Measurements from ENCODE around the gene PCK1.

PCK1 gene

GRCh38 chr20:57589728-57590484 is 29.0 kb downstream of the PCK1 start:
- DNase-seq = no peak

GRCh38 chr20:57590485-57591288 is 29.8 kb downstream of the PCK1 start:
- no peak for DNase-seq

- DNase-seq = no peak
Measured at GRCh38 chr20:57591289-57592229, 30.6 kb downstream of the PCK1 start.

- no peak for DNase-seq
Measured at GRCh38 chr20:57592263-57593092, 31.6 kb downstream of the PCK1 start.

DNA sequence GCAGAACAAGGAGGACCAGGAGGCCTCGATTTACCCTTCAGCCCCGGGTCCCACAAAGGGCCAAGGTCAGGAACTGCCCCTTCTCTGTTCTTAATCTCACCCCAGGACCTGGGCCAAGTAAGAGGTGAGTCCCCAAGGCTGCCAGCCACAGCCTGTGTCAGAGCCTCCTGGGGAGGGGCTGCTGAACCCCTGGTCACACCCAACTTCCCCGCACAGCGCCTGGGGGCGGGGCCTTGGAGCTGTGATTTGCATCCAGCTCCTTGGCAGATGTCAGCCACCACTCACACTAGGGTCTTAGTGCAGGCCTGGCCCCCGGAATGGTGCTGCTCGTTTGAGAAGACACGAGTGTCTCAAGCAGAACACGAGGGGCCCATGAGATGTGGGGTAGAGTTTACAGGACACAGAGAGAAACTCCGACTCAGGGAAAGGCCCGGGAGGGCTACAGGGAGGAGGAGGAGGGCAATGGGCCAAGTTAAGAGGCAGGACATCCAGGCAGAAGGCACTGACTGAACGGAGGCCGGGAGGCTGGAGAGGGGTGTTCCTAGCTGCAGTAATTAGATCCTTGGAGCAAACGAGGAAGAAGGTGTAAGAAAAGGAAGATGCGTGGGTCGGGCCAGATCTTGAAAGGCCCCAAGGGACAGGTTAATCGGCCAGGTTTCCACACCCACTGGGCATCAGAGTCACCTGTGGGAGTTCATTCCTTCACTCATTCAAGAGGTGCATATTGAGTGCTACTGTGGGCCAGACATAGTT is 32.4 kb downstream of the PCK1 start:
- DNase-seq = no peak

GRCh38 chr20:57594092-57594951 is 33.4 kb downstream of the PCK1 start:
- peak; percentile 17 to 19 for DNase-seq

DNA sequence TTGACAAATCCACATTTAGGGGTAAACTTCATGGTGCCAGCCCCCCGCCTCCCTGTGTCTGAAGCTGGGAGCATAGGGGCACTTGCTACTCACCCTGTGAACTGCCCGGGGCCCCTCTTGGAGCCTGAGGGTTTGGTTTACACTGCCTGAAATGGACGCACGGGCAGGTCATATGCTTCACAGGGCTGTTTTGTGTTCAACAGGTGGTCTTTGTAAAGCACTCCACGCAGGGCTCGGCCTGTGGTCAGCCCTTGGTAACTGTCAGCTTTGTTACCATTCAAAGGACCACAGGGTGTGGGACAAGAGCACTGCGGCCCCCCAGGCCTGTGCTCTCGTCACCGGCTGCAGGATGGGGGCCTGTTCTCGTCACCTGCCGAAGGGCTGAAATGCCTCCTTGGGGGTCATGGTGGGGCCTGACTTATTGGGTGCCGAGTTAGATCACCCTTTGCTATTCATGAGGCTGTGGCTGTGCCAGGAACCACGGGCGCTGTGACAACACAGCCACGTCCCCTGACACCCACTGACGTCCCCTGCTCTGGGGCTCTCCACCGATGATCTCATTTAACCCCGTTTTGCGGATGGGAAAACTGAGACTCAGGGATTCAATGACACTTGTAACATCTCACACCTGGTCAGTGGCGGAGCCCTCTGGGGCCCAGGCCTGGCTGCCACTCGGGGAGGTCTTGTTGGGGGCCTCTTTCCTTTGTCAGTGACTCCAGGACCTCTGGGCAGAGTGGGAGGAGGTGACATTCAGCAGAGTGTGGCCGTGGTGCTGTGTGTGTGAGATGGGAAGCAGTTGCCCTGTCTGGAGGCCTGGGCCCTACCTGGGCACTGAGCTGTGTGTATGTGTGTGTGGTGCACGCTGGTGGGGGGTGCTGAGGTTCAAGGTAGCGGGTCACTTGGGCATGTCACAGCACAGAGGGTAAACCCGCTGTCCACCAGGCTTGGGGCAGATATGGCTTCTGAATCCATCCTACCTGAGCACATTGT is 34.4 kb downstream of the PCK1 start:
- DNase-seq = no peak

- DNase-seq = no peak
Measured at GRCh38 chr20:57596358-57596757, 35.4 kb downstream of the PCK1 start.

DNA sequence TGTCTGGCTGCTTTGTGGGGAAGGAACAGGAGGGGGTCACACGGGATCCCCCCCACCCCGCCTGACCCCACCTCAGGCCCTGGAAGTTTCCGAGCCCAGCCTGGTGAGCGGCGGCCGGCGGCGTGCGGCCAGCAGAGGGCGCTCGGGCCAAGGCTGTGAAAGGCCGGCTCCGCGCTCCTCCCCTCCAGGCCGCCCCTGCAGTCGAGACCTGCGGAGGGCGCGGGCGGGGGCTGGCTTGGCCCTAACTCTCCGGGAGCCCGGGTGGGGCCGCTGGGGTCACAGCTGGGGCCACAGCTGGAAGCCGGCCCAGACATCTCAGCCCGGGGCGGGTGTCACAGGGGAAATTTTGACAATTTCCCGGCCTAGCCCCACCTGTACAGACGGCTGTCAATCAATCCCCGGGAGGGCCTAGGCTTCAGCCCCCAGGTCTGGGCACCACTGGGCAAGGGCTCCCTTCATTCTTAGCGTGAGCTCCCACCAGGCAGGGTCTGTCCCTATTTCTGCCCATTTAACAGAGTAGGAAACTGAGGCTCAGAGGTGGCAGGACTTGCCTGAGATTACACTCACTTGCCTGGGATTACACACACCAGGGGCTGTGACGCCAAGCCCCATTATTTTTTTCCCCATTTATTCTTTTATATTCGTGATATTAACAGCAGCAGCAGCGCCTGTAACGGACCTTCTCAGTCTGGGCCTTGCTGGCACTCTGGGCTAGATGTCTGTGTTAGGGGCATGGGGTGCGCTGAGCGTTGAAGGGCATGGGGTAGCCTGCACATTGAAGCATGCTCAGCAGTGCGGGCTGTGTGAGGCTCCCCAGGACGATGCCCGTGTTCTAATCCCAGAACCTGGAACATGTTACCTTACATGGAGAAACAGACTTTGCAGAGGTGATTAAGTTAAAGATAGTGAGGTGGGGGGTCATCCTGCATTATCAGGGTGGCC is 36.4 kb downstream of the PCK1 start:
- DNase-seq = peak; percentile 21 to 25

- DNase-seq = no peak
Measured at GRCh38 chr20:57598060-57598459, 37.1 kb downstream of the PCK1 start.

DNA sequence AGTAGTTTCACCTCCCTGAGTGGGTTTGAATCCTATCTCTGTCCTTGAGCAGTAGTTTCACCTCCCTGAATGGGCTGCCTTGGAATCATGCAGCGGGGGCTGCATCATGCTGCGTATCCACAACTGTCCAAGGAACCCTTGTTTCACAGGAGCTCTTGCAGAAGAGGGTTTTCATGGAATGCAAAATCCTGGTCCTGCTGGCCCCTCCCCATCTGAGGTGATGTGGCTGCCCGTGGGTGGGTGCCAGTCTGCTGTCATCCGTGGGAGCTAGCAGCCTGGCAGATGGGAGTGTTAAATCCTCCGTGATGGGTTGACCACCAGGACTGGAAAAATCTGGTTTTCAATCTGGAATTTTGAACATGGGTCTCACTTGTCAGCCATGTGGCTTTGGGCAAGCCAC is 37.6 kb downstream of the PCK1 start:
- DNase-seq = no peak

GRCh38 chr20:57600320-57601210 is 39.7 kb downstream of the PCK1 start:
- DNase-seq = no peak

DNA sequence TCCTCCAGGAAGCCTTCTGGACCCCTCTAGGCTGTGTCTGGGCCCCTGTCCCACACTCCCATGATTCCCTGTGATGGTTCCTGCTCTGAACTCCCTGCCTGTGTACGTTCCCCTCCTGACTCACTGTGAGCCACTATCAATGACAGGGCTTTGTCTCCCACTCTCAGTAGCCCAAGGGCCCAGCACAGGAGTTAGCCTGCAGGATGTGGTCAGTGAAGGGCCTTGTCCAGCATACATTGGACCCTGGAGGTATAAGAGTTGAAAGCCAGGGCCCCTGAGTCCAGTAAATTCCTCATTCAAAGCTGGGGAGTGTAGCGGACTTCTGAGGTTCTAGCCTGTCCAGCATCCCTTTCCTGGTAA is 40.3 kb downstream of the PCK1 start:
- DNase-seq = no peak

GRCh38 chr20:57601737-57602136 is 40.8 kb downstream of the PCK1 start:
- DNase-seq = no peak

DNA sequence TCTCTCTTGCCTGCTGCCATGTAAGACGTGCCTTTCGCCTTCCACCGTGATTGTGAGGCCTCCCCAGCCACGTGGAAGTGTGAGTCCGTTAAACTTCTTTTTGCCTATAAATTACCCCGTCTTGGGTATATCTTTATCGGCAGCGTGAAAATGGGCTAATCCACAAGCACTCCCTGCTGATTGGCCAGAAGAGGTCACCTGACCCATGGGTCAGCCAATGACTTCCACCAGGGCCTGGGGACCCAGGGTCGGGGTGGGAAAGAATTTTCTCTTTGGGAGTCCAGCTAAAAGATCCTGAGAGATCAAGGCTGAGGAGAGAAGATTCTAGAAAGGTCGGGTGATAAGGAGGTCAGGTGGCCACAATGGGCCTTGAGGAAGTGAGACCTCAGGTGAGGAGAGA is 42.2 kb downstream of the PCK1 start:
- no peak for DNase-seq

DNA sequence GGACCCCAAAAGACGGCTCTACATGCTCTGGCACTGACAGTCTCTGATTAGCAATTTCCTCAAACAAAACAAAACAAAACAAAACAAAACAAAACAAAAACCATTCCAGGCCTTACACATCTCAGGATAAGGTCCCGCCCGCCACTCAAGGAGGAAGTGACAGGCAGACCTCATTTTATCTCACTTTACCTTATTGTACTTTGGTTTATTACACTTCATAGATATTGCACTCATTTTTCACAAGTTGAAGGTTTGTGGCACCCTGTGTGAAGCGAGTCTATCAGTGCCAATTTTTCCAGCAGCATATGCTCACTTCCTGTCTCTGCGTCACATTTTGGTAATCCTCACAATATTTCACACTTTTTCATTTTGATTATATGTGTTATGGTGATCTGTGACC is 44.1 kb downstream of the PCK1 start:
- DNase-seq = no peak

- DNase-seq = no peak
Measured at GRCh38 chr20:57605878-57606277, 45.0 kb downstream of the PCK1 start.
